HAP-1 (cell line): Measurements from ENCODE around the gene BICDL2.
"Not testable (repeated sequence)": the region's sequence is repeated elsewhere in the genome, so short reads cannot be mapped to it uniquely, and the experiment has no call there.

ENCODE experiments used
- DNase-seq, 2 experiments: peaks; one replicate each; pipeline ENCODE4 v3.0.0-alpha.2; 2016 to 2020; ENCODE audit warnings: low spot score in 2 of 2
- H3K27me3 ChIP-seq: fragments of 250-450 bp; sonication (Bioruptor Pico); 2 replicates; pipeline ENCODE4 v1.5.1; 2020; ENCODE audit warnings: low read depth, mild to moderate bottlenecking, moderate library complexity
- H3K36me3 ChIP-seq: fragments of 250-450 bp; sonication (Bioruptor Pico); replicated peaks from 2 replicates; pipeline ENCODE4 v1.5.1; 2020; ENCODE audit warnings: mild to moderate bottlenecking
- H3K4me1 ChIP-seq: fragments of 250-450 bp; sonication (Bioruptor Pico); 2 replicates; pipeline ENCODE4 v1.5.1; 2020; ENCODE audit warnings: mild to moderate bottlenecking
- H3K4me3 ChIP-seq: fragments of 250-450 bp; sonication (Bioruptor Pico); 2 replicates; pipeline ENCODE4 v1.5.1; 2020; ENCODE audit warnings: mild to moderate bottlenecking, moderate library complexity
- H3K9me3 ChIP-seq: fragments of 250-450 bp; sonication (Bioruptor Pico); 2 replicates; pipeline ENCODE4 v1.5.1; 2020; ENCODE audit warnings: mild to moderate bottlenecking, moderate library complexity
- in situ Hi-C: fragments of 300-500 bp; cut with MboI; formaldehyde crosslinking; loops from 3 replicates; pipeline ENCODE4 v1.14.3; 2020; ENCODE audit warnings: low sequenced_read_pairs, inconsistent platforms, mixed read lengths

The BICDL2 gene

DNA sequence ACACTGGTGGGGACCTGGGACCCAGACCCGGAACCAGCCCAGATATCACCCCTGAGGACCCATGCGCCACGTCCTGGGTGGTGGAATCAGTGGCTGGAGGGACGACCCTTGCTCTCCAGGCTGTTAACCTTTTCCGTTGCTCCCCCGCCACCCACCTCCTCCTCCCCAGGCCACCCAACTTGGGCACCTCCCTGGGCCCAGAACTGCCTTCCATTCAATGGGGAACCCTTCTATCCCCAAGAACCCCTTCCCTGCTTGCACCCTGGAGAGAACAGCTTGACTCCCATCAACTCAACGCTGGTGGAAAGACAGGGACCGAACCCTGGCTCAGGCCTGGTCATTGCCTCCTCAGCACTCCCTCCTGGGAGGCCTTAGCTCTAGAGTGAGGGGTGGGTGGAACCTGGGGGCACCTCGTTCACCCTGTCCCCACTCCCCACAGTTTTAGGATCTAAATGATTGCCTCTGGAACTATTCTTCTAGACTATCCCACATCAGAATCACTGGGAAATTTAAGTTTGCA is 23.0 kb upstream of the BICDL2 start:
- in situ Hi-C loops: no loop called here
- no peak for DNase-seq
- Histone ChIP-seq H3K4me1 (peaks cover 10% of the 10 kb centered on the region), H3K9me3 (no peaks in the 10 kb centered on the region), H3K36me3 (no peaks in the 10 kb centered on the region; the same call in 1 of the 2 replicates), H3K4me3 (peak overlapping the region; percentile 92), H3K27me3 (no peaks in the 10 kb centered on the region)

DNA sequence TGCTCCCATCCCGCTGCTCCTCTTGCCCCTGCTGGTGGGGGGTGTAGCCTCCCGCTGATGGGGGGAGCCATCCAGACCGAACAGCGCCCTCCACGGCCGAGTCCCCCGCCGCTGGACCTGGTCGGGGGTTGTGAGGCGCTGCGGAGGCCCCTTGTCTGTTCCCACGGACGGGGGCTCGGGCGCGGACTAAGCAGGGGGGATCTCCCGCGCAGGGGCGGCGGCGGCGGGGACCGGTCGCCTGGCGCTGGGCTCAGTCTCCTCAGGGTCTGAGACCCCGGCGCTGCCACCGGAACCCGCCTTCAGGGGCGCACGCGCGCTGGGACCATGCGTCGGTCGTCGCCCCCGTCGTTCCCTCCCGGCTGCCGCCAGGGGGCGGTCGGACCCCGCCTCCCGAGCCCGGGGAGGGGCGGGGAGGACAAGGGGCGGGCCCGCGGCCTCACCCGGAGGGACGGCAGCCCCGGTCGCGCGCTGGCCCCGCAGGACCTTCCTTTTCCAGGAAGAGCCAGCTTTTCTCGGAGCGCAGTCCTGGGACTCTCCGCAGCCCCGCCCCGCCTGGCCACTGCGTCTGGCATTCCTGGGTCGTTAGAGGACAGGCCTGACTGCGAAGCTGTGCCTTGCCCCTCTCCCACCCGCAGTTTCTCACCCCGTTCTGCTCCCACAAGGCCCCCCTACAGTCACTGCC is 22.4 kb upstream of the BICDL2 start:
- in situ Hi-C loops: no loop called here
- Histone ChIP-seq H3K36me3 (no peaks in the 10 kb centered on the region; the same call in 1 of the 2 replicates), H3K27me3 (no peaks in the 10 kb centered on the region), H3K4me1 (peaks cover 10% of the 10 kb centered on the region), H3K9me3 (no peaks in the 10 kb centered on the region), H3K4me3 (peak overlapping the region; percentile 92)
- peak; percentile 78 to 93 for DNase-seq

DNA sequence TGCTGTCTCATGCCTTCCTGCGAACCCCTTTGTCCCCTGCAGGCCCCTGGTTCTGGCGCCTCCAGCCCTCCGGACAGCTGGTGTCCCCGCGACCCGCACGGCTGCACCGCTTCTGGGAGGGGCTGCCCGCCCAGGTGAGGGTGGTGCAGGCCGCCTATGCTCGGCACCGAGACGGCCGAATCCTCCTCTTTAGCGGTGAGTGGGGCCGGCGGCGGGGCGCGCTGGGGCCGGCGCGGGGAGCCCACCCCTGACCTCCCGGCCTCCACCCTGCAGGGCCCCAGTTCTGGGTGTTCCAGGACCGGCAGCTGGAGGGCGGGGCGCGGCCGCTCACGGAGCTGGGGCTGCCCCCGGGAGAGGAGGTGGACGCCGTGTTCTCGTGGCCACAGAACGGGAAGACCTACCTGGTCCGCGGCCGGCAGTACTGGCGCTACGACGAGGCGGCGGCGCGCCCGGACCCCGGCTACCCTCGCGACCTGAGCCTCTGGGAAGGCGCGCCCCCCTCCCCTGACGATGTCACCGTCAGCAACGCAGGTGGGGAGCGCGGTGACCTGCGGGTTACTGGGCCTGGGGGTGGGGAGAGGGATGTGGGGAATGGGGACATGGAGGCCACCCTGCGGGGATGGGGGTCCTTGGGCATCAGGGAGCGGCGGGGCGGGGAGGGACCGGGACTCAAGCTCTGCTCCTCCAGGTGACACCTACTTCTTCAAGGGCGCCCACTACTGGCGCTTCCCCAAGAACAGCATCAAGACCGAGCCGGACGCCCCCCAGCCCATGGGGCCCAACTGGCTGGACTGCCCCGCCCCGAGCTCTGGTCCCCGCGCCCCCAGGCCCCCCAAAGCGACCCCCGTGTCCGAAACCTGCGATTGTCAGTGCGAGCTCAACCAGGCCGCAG is 21.6 kb upstream of the BICDL2 start:
- peak in 1 of 2 experiments; percentile 72 for DNase-seq
- H3K9me3 ChIP-seq: no peaks in the 10 kb centered on the region
- peak overlapping the region; percentile 92 for H3K4me3 ChIP-seq
- in situ Hi-C loops: no loop called here
- H3K27me3 ChIP-seq: no peaks in the 10 kb centered on the region
- no peaks in the 10 kb centered on the region; the same call in 1 of the 2 replicates for H3K36me3 ChIP-seq
- H3K4me1 ChIP-seq: peaks cover 10% of the 10 kb centered on the region

DNA sequence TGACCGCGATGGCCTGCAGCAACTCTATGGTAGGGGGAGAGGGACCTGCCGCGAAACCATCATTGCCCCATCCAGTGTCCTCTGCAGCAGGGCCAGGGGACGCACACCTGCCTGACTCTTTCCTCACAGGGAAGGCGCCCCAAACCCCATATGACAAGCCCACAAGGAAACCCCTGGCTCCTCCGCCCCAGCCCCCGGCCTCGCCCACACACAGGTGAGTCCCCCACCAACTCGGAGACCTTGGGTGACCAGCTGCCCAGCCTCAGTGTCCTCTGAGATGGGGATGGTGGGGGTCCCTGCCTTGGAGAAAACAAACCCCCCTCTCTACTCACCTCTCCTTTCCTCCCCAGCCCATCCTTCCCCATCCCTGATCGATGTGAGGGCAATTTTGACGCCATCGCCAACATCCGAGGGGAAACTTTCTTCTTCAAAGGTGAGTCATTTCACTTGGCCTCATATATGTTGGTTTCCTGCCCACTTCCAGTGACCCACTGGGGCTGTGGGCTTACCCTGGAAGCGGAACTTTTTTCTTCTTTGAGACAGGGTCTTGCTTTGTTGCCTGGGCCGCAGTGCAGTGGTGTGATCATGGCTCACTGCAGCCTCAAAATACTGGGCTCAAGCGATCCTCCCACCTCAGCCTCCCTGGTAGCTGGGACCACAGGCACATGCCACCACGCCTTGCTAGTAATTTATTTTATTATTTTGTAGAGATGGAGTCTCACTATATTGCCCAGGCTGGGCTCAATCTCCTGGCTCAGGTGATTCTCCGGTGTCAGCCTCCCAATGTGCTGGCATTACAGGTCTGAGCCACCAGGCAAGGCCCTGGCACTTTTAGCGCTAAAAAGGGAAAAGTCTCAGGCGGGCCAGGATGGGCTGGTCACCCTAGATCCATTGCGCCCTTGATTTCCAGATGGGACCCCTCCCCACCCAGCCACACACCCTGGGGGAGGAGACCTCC is 20.7 kb upstream of the BICDL2 start:
- Histone ChIP-seq H3K9me3 (no peaks in the 10 kb centered on the region), H3K4me1 (peaks cover 10% of the 10 kb centered on the region), H3K27me3 (no peaks in the 10 kb centered on the region), H3K4me3 (peak overlapping the region; percentile 92), H3K36me3 (no peaks in the 10 kb centered on the region; the same call in 1 of the 2 replicates)
- no peak for DNase-seq
- in situ Hi-C loops: no loop called here

DNA sequence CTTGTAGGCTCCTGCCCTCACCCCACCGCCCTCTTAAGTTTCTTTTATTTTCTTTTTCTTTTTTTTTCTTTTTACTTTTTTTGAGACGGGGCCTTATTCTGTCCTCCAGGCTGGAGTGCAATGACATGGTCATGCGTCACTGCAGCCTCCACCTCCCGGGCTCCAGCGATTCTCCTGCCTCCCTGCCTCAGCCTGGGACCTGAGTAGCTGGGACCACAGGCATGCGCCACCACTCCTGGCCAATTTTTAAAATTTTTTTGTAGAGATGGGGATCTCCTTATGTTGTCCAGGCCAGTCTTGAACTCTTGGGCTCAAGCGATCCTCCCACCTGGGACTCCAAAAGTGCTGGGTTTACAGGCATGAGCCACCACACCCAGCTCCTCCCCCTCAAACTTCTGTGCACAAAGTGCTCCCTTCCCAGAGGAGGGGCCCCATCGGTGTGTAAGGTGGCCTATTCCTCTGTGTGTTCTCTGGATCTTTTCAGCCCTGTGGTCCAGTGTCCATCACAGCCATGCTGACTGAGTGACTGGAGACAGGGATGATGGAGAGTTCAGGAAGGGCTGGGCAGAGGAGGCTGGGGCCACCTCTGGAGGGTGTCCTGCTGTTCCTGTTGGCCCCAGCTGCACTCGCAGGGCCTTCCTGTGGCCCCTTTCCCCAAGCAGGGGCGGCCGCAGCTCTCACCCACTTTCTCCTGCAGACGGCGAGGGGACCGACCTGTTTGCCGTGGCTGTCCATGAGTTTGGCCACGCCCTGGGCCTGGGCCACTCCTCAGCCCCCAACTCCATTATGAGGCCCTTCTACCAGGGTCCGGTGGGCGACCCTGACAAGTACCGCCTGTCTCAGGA is 19.8 kb upstream of the BICDL2 start:
- Histone ChIP-seq H3K4me3 (no peak overlapping the region), H3K36me3 (no peaks in the 10 kb centered on the region; the same call in 1 of the 2 replicates), H3K27me3 (no peaks in the 10 kb centered on the region), H3K4me1 (peaks cover 10% of the 10 kb centered on the region), H3K9me3 (no peaks in the 10 kb centered on the region)
- no peak for DNase-seq
- in situ Hi-C loops: no loop called here

DNA sequence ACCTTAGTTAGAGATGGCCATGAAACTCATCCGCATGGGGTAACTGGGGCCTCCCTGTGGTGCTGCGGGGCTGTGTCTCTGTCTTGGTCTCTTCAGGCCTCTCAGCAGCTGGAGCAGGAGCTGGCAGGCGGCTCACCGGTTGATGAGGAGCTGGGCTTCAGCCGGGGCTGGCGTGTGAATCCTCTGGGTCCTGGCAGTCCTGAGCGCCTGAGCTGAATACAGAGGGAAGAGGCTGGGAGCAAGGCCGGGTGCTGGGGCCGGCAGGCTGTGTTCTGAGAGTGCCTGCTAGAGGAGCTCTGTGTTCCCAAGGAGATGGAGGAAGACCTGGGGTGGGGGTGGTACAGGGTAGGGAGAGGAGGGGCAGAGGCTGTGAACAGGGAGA is 19.0 kb upstream of the BICDL2 start:
- H3K4me3 ChIP-seq, H3K27me3 ChIP-seq, DNase-seq, in situ Hi-C loops, H3K36me3 ChIP-seq, H3K9me3 ChIP-seq: not testable (repeated sequence)
- peaks cover 10% of the 10 kb centered on the region for H3K4me1 ChIP-seq

DNA sequence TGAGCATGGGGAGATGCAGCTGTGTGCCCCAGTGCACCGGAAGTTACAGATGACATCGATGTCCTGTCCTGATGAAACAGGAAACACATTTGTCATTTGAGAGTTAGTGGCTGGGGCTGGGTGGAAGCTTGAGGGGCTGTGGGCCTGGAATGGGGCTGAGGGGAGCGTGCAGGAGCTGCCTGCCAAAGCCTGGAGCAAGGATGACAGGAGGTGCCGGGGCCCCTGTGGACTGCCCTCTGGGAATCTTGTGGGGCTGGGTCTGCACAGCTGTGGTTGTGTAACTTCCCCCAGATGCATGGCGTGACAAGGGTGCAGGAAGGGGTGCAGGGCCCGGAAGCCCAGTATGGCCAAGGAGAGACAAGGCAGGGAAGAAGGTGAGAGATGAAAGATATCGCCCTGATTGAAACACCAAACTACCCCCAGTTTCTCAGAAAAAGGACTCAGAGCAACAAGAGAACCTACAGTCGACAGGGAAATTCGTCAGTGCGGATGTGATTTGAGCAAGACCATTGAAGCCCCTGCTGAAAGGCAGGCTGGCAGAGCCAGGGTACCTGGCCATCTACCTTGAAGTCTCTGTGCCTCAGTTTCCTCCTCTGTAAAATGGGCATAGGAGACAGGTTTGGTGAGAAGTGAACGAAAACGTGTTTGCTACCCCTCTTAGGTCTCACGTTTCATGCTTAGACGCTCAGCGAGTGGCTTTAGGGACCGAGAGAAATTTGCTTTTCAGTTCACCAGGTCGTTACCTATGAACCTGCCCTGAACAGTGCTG is 18.4 kb upstream of the BICDL2 start:
- Histone ChIP-seq H3K27me3 (no peaks in the 10 kb centered on the region), H3K4me1 (peaks cover 7% of the 10 kb centered on the region), H3K36me3 (no peaks in the 10 kb centered on the region; the same call in 1 of the 2 replicates), H3K9me3 (no peaks in the 10 kb centered on the region), H3K4me3 (no peak overlapping the region)
- no peak for DNase-seq
- in situ Hi-C loops: no loop called here

DNA sequence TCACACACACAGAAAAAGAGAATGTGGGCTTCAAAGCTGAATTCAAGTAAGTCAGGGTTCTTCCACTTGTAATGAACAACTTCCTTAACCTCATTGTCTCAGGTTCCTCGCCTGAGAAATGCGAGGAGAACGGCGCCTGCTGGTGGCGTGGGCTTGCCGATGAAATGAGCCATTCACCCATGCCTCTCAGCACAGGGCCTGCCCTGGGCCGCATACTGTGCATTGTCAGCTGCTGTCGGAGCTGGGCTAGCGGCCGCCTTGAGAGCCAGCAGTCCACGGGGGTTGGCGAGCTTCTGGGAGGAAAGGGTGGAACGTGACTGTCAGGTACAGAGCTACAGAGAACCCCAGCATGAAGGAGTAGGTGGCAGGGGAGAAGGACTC is 16.6 kb upstream of the BICDL2 start:
- DNase-seq, H3K27me3 ChIP-seq, H3K36me3 ChIP-seq, in situ Hi-C loops, H3K4me1 ChIP-seq, H3K9me3 ChIP-seq, H3K4me3 ChIP-seq: not testable (repeated sequence)

DNA sequence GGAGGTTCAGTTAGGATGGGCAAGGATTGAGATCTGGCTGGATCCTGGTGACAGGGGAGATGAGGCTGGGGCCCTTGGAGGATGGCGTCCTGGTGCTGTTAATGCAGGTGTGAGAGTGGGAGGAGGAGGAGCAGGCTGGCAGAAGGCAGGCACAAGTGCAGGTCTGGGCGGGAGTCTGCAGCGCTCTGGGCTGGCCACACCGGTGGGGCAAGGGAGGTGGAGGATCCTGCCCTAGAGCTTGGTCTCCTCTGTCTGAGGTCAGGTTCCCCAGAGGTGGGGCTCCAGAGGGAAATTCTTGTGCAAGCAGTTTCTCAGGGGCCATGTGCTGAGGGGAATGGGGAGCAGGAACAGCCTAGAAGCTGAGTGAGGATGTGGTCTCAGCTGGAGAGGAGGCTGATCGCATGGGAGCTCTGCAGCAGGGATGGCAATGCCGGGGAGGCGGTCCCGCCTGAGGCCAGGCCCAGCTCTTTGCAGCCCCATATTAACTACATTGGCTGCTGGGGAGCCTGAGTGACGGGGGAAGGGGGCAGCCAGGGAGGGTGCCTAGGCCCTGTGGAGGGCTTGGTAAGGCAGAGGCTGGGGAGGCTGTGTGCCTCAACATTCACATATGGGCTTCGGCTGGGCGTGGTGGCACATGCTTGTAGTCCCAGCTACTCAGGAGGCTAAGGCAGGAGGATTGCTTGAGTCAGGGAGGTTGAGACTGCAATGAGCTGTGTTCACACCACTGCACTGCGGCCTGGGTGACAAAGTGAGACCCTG is 16.0 kb upstream of the BICDL2 start:
- H3K4me3 ChIP-seq, H3K9me3 ChIP-seq, H3K27me3 ChIP-seq, H3K36me3 ChIP-seq, DNase-seq, in situ Hi-C loops, H3K4me1 ChIP-seq: not testable (repeated sequence)

DNA sequence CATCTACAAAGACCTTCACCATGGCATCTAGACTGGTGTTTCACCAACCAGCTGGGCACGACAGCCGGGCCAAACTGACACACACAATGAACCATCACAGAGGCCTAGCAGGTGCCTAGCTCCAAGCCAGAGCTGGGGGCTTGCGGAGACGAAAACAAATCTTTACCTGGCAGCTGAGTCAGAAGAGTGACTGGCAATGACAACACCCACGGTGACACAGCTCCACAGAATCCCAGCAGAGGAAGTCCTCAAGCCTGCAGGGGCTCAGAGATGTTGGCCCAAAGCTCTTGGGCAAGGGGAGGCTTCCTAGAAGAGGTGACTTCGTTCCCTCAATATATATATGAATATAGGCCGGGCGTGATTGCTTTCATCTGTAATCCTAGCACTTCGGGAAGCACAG is 14.8 kb upstream of the BICDL2 start:
- DNase-seq: no peak
- H3K36me3 ChIP-seq: no peaks in the 10 kb centered on the region; the same call in 1 of the 2 replicates
- no peak overlapping the region for H3K4me3 ChIP-seq
- no peaks in the 10 kb centered on the region for H3K4me1 ChIP-seq
- in situ Hi-C loops: no loop called here
- peaks cover 4% of the 10 kb centered on the region; the same call in 1 of the 2 replicates for H3K27me3 ChIP-seq
- no peaks in the 10 kb centered on the region for H3K9me3 ChIP-seq

DNA sequence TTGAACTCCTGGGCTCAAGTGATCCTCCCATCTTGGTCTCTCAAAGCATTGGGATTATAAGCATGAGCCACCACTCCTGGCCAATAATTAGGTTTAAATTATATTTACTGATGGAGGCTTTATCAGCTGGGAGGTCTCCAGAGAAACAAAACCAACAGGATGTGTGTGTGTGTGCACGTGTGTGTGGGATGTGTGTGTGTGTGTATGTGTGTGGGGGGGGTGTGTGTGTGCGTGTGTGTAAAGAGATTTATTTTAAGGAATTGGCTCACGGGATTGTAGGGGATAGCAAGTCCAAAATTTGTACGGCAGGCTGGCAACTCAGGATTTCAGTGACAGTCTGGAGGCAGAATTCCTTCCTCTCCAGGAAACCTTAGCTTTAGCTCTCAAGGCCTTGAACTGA is 14.3 kb upstream of the BICDL2 start:
- no peaks in the 10 kb centered on the region; the same call in 1 of the 2 replicates for H3K36me3 ChIP-seq
- no peak overlapping the region for H3K4me3 ChIP-seq
- peaks cover 4% of the 10 kb centered on the region; the same call in 1 of the 2 replicates for H3K27me3 ChIP-seq
- no peaks in the 10 kb centered on the region for H3K4me1 ChIP-seq
- DNase-seq: no peak
- in situ Hi-C loops: no loop called here
- H3K9me3 ChIP-seq: no peaks in the 10 kb centered on the region
